Measurements from ENCODE around the gene FAM163B. TPM values are rescaled to one million over a fixed set of nuclear protein-coding genes. Genes with fewer than 3 reads are reported as not detected.

Gene FAM163B
- total and polyA plus RNA-seq, 2 of the 8 experiments (the other 6 are each of a cell fraction or from before 2014, with no cell fraction given), result 0.63 to 1.0 TPM

DNA sequence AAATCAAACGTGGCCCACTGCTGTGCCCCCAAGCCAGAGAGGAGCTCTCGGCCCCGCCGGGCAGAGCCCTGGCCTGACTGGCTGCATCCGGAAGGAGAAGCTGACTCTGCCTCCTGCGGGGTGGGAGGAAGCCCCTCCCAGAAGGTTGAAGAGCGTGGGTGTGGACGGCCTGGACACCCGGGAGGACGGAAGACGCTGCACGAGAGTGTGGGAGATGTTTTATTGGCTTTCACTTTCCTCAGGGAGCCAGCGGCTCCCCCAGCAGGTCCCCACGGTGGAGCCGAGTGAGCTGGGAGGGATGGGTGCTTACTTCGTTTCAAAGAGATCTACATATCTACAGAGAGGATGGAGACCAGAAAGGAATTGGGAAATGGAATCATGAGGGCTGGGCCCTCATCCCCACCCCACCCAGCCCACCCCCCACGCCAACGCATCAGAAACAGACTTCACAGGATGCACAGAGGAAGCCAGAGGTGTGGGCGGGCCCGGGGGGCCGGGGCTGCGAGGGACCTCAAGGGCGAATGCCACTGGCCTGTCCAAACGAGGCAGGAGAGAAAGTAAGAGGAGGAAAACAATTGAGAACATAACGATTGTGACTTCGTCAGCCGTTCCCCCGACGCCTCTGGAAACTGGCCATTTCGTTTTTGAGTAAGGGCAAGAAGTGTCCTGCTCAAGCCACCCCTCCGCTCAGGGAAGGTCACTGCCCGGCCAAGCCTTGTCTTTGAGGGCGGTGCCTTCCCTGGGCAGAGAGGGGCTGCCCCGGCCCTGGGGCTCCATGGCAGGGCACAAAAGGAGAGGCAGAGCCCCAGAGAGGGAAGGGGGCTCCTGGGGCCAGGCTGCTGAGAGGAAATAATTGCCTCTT lies 32.1 kb downstream of the FAM163B start (continued):
- TF ChIP-seq, protein P1, sequence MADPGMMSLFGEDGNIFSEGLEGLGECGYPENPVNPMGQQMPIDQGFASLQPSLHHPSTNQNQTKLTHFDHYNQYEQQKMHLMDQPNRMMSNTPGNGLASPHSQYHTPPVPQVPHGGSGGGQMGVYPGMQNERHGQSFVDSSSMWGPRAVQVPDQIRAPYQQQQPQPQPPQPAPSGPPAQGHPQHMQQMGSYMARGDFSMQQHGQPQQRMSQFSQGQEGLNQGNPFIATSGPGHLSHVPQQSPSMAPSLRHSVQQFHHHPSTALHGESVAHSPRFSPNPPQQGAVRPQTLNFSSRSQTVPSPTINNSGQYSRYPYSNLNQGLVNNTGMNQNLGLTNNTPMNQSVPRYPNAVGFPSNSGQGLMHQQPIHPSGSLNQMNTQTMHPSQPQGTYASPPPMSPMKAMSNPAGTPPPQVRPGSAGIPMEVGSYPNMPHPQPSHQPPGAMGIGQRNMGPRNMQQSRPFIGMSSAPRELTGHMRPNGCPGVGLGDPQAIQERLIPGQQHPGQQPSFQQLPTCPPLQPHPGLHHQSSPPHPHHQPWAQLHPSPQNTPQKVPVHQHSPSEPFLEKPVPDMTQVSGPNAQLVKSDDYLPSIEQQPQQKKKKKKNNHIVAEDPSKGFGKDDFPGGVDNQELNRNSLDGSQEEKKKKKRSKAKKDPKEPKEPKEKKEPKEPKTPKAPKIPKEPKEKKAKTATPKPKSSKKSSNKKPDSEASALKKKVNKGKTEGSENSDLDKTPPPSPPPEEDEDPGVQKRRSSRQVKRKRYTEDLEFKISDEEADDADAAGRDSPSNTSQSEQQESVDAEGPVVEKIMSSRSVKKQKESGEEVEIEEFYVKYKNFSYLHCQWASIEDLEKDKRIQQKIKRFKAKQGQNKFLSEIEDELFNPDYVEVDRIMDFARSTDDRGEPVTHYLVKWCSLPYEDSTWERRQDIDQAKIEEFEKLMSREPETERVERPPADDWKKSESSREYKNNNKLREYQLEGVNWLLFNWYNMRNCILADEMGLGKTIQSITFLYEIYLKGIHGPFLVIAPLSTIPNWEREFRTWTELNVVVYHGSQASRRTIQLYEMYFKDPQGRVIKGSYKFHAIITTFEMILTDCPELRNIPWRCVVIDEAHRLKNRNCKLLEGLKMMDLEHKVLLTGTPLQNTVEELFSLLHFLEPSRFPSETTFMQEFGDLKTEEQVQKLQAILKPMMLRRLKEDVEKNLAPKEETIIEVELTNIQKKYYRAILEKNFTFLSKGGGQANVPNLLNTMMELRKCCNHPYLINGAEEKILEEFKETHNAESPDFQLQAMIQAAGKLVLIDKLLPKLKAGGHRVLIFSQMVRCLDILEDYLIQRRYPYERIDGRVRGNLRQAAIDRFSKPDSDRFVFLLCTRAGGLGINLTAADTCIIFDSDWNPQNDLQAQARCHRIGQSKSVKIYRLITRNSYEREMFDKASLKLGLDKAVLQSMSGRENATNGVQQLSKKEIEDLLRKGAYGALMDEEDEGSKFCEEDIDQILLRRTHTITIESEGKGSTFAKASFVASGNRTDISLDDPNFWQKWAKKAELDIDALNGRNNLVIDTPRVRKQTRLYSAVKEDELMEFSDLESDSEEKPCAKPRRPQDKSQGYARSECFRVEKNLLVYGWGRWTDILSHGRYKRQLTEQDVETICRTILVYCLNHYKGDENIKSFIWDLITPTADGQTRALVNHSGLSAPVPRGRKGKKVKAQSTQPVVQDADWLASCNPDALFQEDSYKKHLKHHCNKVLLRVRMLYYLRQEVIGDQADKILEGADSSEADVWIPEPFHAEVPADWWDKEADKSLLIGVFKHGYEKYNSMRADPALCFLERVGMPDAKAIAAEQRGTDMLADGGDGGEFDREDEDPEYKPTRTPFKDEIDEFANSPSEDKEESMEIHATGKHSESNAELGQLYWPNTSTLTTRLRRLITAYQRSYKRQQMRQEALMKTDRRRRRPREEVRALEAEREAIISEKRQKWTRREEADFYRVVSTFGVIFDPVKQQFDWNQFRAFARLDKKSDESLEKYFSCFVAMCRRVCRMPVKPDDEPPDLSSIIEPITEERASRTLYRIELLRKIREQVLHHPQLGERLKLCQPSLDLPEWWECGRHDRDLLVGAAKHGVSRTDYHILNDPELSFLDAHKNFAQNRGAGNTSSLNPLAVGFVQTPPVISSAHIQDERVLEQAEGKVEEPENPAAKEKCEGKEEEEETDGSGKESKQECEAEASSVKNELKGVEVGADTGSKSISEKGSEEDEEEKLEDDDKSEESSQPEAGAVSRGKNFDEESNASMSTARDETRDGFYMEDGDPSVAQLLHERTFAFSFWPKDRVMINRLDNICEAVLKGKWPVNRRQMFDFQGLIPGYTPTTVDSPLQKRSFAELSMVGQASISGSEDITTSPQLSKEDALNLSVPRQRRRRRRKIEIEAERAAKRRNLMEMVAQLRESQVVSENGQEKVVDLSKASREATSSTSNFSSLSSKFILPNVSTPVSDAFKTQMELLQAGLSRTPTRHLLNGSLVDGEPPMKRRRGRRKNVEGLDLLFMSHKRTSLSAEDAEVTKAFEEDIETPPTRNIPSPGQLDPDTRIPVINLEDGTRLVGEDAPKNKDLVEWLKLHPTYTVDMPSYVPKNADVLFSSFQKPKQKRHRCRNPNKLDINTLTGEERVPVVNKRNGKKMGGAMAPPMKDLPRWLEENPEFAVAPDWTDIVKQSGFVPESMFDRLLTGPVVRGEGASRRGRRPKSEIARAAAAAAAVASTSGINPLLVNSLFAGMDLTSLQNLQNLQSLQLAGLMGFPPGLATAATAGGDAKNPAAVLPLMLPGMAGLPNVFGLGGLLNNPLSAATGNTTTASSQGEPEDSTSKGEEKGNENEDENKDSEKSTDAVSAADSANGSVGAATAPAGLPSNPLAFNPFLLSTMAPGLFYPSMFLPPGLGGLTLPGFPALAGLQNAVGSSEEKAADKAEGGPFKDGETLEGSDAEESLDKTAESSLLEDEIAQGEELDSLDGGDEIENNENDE (IDR thresholded peaks at IDR 0.05; ENCODE audit: insufficient replicate concordance, low read length), result no peak

All from H1 (cell line).